Lower leg skin (tissue), 3 donors: ENCODE measurements around the gene BAIAP2.
"Not testable (repeated sequence)": the region's sequence is repeated elsewhere in the genome, so short reads cannot be mapped to it uniquely, and the experiment has no call there.

ENCODE experiments used
- CTCF ChIP-seq, 3 donors: fragments of 450-650 bp; IDR thresholded peaks; one replicate each; pipeline ENCODE4 v1.5.1; 2016; ENCODE audit warnings: antibody characterized with exemption in 3 of 3, mild to moderate bottlenecking in 3 of 3, moderate library complexity in 2 of 3
- POLR2A ChIP-seq, 2 donors: fragments of 450-650 bp; IDR thresholded peaks; one replicate each; pipeline ENCODE4 v1.6.1; 2016 to 2017; ENCODE audit warnings: antibody characterized with exemption in 2 of 2, mild to moderate bottlenecking in 1 of 2, moderate library complexity in 1 of 2

GRCh38 chr17:81078026-81078913 is 43.3 kb downstream of the BAIAP2 start:
- TF ChIP-seq CTCF, POLR2A (IDR thresholded peaks at IDR 0.05): not testable (repeated sequence)
